MG63 (cell line): ENCODE results near the gene PRTG. TPM values are rescaled to one million over a fixed set of nuclear protein-coding genes. Genes with fewer than 3 reads are reported as not detected.
"Not testable (repeated sequence)": the region's sequence is repeated elsewhere in the genome, so short reads cannot be mapped to it uniquely, and the experiment has no call there.

Source experiments
- DNase-seq: peaks from one replicate; pipeline ENCODE4 v3.0.0-alpha.2; 2020
- H3K27me3 ChIP-seq: fragments of 250-450 bp; sonication (Bioruptor Pico); 2 replicates; pipeline ENCODE4 v1.5.1; 2020; ENCODE audit warnings: mild to moderate bottlenecking, moderate library complexity
- H3K36me3 ChIP-seq: fragments of 250-450 bp; sonication (Bioruptor Pico); 2 replicates; pipeline ENCODE4 v1.5.1; 2020; ENCODE audit warnings: mild to moderate bottlenecking, moderate library complexity
- H3K4me3 ChIP-seq: fragments of 250-450 bp; sonication (Bioruptor Pico); 2 replicates; pipeline ENCODE4 v1.5.1; 2020; ENCODE audit warnings: mild to moderate bottlenecking, moderate library complexity
- H3K9me3 ChIP-seq: fragments of 250-450 bp; sonication (Bioruptor Pico); 2 replicates; pipeline ENCODE4 v1.5.1; 2020; ENCODE audit warnings: mild to moderate bottlenecking, moderate library complexity
- total RNA-seq: library from RNA; depleted of rRNA; stranded (reverse); fragments of >200 nt; shearing (Covaris generic); gene quantifications from 2 replicates; pipeline ENCODE4 v1.2.3, GENCODE V29; 2014; ENCODE audit warnings: low replicate concordance; rRNA removed

Gene PRTG, protein sequence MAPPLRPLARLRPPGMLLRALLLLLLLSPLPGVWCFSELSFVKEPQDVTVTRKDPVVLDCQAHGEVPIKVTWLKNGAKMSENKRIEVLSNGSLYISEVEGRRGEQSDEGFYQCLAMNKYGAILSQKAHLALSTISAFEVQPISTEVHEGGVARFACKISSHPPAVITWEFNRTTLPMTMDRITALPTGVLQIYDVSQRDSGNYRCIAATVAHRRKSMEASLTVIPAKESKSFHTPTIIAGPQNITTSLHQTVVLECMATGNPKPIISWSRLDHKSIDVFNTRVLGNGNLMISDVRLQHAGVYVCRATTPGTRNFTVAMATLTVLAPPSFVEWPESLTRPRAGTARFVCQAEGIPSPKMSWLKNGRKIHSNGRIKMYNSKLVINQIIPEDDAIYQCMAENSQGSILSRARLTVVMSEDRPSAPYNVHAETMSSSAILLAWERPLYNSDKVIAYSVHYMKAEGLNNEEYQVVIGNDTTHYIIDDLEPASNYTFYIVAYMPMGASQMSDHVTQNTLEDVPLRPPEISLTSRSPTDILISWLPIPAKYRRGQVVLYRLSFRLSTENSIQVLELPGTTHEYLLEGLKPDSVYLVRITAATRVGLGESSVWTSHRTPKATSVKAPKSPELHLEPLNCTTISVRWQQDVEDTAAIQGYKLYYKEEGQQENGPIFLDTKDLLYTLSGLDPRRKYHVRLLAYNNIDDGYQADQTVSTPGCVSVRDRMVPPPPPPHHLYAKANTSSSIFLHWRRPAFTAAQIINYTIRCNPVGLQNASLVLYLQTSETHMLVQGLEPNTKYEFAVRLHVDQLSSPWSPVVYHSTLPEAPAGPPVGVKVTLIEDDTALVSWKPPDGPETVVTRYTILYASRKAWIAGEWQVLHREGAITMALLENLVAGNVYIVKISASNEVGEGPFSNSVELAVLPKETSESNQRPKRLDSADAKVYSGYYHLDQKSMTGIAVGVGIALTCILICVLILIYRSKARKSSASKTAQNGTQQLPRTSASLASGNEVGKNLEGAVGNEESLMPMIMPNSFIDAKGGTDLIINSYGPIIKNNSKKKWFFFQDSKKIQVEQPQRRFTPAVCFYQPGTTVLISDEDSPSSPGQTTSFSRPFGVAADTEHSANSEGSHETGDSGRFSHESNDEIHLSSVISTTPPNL
- 0.42 and 2.9 TPM in 2 replicates for total RNA-seq

- Histone ChIP-seq H3K4me3 (peak within 1 kb of the TSS; percentile 85), H3K36me3 (no peaks in the 10 kb centered on the region; the same call in 1 of the 2 replicates), H3K9me3 (no peaks in the 10 kb centered on the region), H3K27me3 (no peaks in the 10 kb centered on the region)
- peak; percentile 93 for DNase-seq
Observed at GRCh38 chr15:55742927-55743728, at the start of gene PRTG. PRTG (minus strand) TSS chr15:55743152; CDS start chr15:55742931, 221 bp downstream.

GRCh38 chr15:55791551-55792400 is 48.8 kb upstream of the PRTG start:
- H3K36me3 ChIP-seq = no peaks in the 10 kb centered on the region

GRCh38 chr15:55789066-55789660 is 46.2 kb upstream of the PRTG start:
- Histone ChIP-seq H3K36me3 (no peaks in the 10 kb centered on the region), H3K27me3 (no peaks in the 10 kb centered on the region), H3K4me3 (no peak overlapping the region), H3K9me3 (peaks cover 4% of the 10 kb centered on the region; the same call in 1 of the 2 replicates)
- no peak for DNase-seq

More at GRCh38 chr15:55791551-55792400, 48.8 kb upstream of the PRTG start:
- H3K9me3 ChIP-seq = peaks cover 4% of the 10 kb centered on the region; the same call in 1 of the 2 replicates
- no peak overlapping the region for H3K4me3 ChIP-seq
- peak; percentile 41 for DNase-seq
- H3K27me3 ChIP-seq = no peaks in the 10 kb centered on the region

- DNase-seq = no peak
- Histone ChIP-seq H3K9me3 (no peaks in the 10 kb centered on the region), H3K36me3 (no peaks in the 10 kb centered on the region), H3K27me3 (no peaks in the 10 kb centered on the region), H3K4me3 (no peak overlapping the region)
Observed at GRCh38 chr15:55786341-55786740, 43.4 kb upstream of the PRTG start.

GRCh38 chr15:55785593-55785992 is 42.6 kb upstream of the PRTG start:
- not testable (repeated sequence) for H3K4me3 ChIP-seq, DNase-seq, H3K27me3 ChIP-seq, H3K9me3 ChIP-seq, H3K36me3 ChIP-seq

DNA sequence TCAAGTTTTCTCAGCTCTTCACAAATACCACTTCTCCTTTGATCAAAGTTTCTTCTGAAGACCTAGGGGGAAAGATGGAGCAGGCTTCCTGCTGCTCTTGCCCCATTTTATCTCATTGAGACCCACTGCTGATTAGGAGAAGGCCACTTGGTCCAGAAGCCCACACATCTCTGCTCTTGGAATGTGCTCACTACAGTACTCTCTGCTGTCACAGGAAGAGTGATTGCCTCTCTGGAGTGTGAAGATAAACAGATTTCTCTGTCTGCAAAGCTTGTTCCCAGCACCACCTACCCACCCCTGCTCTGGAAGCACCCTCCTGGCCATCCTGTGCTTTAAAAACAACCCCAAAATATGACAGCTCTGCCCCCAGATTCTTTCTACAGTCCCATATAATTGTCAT is 41.3 kb upstream of the PRTG start:
- Histone ChIP-seq H3K4me3 (no peak overlapping the region), H3K36me3 (no peaks in the 10 kb centered on the region), H3K27me3 (no peaks in the 10 kb centered on the region), H3K9me3 (no peaks in the 10 kb centered on the region)
- no peak for DNase-seq

DNA sequence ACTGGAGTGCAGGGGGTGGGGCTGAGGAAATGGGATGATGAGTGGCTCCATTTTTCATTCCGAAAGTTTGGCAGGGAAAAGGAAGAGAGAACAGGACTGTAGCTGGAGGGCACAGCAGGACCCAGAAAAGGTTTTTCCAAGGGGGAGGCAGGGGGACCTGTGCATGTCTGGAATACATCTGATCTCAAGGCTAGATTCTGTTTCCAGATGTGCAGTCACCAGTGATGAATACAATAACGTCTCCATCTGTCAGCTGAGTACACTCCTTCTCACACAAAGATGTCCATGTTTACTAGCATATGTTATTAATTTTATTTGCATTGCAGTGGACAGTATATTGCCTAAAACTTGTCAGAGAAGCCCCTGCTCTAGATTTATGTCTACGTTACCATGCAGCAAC is 39.9 kb upstream of the PRTG start:
- H3K27me3 ChIP-seq = no peaks in the 10 kb centered on the region
- H3K4me3 ChIP-seq = no peak overlapping the region
- no peaks in the 10 kb centered on the region for H3K9me3 ChIP-seq
- no peaks in the 10 kb centered on the region for H3K36me3 ChIP-seq
- no peak for DNase-seq

GRCh38 chr15:55780292-55780691 is 37.3 kb upstream of the PRTG start:
- Histone ChIP-seq H3K36me3 (no peaks in the 10 kb centered on the region), H3K4me3 (no peak overlapping the region), H3K27me3 (no peaks in the 10 kb centered on the region), H3K9me3 (no peaks in the 10 kb centered on the region)
- DNase-seq = no peak

GRCh38 chr15:55778932-55779331 is 36.0 kb upstream of the PRTG start:
- Histone ChIP-seq H3K27me3 (no peaks in the 10 kb centered on the region), H3K4me3 (no peak overlapping the region), H3K36me3 (no peaks in the 10 kb centered on the region), H3K9me3 (no peaks in the 10 kb centered on the region)
- DNase-seq = no peak

DNA sequence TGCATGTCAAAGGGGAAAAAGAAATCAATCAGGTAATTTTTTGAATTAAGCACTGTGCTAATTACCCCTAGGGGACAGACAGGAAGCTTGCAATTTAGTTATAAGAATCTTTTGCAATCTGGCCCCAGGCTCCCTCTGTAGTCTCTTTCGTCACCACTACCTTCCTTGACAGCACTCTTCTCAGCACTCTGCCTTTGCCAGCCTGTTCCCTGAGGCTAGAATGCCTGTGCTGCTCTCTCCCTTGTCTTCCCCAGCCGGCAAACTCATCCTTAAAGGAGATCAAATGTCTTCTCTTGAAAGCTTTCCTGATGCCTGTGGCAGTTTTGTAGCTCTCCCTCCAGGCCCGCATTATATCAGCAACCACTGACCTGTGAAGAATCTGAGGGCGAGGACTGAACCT is 32.4 kb upstream of the PRTG start:
- Histone ChIP-seq H3K36me3 (no peaks in the 10 kb centered on the region), H3K9me3 (no peaks in the 10 kb centered on the region), H3K4me3 (no peak overlapping the region), H3K27me3 (no peaks in the 10 kb centered on the region)
- no peak for DNase-seq

DNA sequence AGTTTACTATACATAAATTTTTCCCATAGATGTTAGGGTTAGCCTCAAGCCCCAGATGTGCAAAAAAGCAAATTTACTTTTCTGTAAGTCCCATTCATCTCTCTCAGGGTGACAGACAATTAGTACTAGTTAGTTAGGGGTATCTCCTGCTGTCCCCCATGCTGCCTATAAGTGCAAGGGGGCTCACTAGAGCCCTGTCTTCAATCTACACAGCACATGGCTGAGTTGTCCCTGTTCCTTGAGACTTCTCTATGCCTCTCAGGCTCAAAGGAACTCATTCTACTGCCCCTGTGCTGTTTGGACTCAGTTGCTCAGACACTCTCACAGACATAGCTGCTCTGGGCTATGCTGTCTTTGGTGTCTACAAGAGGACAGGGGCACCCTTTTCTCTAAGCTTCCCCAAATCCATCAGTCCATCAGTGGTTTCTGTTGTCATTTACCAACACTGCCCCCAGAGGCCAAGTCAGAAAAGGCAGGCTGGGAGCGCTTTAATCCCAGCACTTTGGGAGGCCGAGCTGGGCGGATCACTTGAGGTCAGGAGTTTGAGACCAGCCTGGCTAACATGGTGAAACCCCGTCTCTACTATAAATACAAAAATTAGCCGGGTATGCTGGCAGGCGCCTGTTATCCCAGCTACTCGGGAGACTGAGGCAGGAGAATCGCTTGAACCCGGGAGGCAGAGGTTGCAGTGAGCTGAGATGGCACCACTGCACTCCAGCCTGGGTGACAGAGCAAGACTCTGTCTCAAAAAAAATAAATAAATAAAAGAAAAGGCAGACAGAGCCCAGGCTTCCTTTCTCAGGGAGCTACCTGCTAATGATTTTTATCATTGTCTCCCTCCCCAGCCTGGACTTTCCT is 31.4 kb upstream of the PRTG start:
- no peak overlapping the region for H3K4me3 ChIP-seq
- H3K9me3 ChIP-seq = no peaks in the 10 kb centered on the region
- no peaks in the 10 kb centered on the region for H3K36me3 ChIP-seq
- no peaks in the 10 kb centered on the region for H3K27me3 ChIP-seq
- peak; percentile 38 for DNase-seq

DNA sequence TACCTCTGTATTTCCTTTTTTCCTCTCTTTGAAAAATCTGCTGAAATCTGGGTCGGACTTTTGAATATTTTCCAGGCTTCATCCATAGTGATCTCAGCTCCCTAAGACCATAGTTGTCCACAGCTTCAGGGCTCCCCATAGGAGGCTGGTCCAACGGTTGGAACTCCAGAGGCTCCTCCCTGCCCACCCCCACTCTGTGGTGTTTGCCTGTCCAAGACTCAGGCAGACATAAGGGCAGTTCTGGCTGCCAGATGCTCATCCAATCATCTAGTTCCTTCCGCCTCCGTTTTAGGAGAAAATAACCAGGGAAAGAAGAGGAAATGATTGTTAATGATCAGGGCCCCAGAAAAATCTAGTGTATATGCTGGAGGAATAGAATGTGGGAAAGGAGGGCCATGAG is 27.9 kb upstream of the PRTG start:
- H3K36me3 ChIP-seq = no peaks in the 10 kb centered on the region
- DNase-seq = no peak
- no peaks in the 10 kb centered on the region for H3K9me3 ChIP-seq
- no peak overlapping the region for H3K4me3 ChIP-seq
- H3K27me3 ChIP-seq = no peaks in the 10 kb centered on the region

- DNase-seq = no peak
- Histone ChIP-seq H3K27me3 (no peaks in the 10 kb centered on the region), H3K4me3 (no peak overlapping the region), H3K36me3 (no peaks in the 10 kb centered on the region), H3K9me3 (no peaks in the 10 kb centered on the region)
Observed at GRCh38 chr15:55770261-55770660, 27.3 kb upstream of the PRTG start.

DNA sequence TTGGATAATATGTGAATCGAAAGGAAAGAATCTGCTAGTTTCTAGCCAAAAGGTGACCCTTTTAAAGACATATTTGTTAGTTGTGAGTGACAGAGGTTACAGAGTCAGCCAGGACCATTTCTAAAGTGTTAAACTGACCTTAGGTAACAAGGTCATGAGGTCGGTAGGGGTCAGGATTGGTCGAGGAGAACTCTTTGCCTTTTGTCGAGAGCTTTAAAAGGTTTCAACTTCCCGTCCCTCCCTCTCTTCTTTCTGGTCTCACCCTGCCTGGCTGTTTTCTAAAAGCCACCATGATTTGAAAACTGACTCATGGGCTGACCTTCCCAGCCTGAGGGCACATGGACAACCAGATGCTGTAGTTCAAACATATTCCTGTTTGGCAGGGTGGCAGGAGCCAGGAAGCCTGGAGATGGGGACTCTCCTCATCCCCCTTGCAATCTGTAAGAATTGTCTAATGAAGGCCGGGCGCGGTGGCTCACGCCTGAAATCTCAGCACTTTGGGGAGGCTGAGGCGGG is 25.8 kb upstream of the PRTG start:
- H3K27me3 ChIP-seq = no peaks in the 10 kb centered on the region
- no peaks in the 10 kb centered on the region for H3K9me3 ChIP-seq
- no peak for DNase-seq
- no peaks in the 10 kb centered on the region for H3K36me3 ChIP-seq
- no peak overlapping the region for H3K4me3 ChIP-seq
